HEK293 (cell line): Measurements from ENCODE around the gene HEG1.

Experiments used
- CTCF ChIA-PET: fragments of 350-600 bp; formaldehyde crosslinking; extraction: SDS; loops from one replicate; lab custom pipeline; 2021; ENCODE audit warnings: antibody characterized with exemption; lab: Yijun Ruan, JAX
- POLR2A ChIA-PET: fragments of 300-600 bp; formaldehyde crosslinking; extraction: SDS; loops from one replicate; lab custom pipeline; 2020; ENCODE audit warnings: antibody characterized with exemption, inconsistent platforms; lab: Yijun Ruan, JAX
- H3K27ac ChIP-seq: fragments of 200-500 bp; sonication (Bioruptor generic); 2 replicates; pipeline ENCODE4 v1.5.1; 2014; ENCODE audit warnings: low read depth, low read length, control low read depth, inconsistent platforms; ENCODE audit errors: extremely low read depth
- H3K36me3 ChIP-seq, 2 experiments: fragments of 200-500 bp in 1 of 2; sonication (Bioruptor generic) in 1 of 2; 1 replicate in 1 of 2; 2 replicates in 1 of 2; pipeline ENCODE4 v1.5.1; 2014 to 2017; ENCODE audit warnings: inconsistent platforms in 2 of 2, low read length in 2 of 2; ENCODE audit not compliant: control insufficient read depth in 2 of 2, insufficient read depth in 1 of 2
- H3K4me1 ChIP-seq: fragments of 200-500 bp; sonication (Bioruptor generic); 2 replicates; pipeline ENCODE4 v1.5.1; 2014; ENCODE audit warnings: mild to moderate bottlenecking, low read length, inconsistent platforms; ENCODE audit not compliant: control insufficient read depth, insufficient read depth
- H3K4me3 ChIP-seq: 2 replicates; pipeline ENCODE4 v1.5.1; 2011; ENCODE audit warnings: low read depth, mild to moderate bottlenecking, control low read depth, low read length, moderate library complexity
- H3K9me3 ChIP-seq: fragments of 200-500 bp; sonication (Bioruptor generic); 2 replicates; pipeline ENCODE4 v1.5.1; 2014; ENCODE audit warnings: low read depth, low read length, inconsistent platforms; ENCODE audit not compliant: control insufficient read depth, insufficient read depth
- GLIS2 ChIP-seq: fragments of 450-650 bp; formaldehyde crosslinking; IDR thresholded peaks from 2 replicates; pipeline ENCODE4 v1.5.1; 2016; ENCODE audit warnings: missing biosample characterization, missing genetic modification characterization
- KLF16 ChIP-seq: fragments of 450-650 bp; formaldehyde crosslinking; IDR thresholded peaks from 2 replicates; pipeline ENCODE4 v1.5.1; 2017; ENCODE audit warnings: missing biosample characterization, missing genetic modification characterization
- OSR2 ChIP-seq: fragments of 450-650 bp; formaldehyde crosslinking; IDR thresholded peaks from 2 replicates; pipeline ENCODE4 v1.5.1; 2016; ENCODE audit warnings: missing biosample characterization, missing genetic modification characterization
- OVOL3 ChIP-seq: fragments of 450-650 bp; formaldehyde crosslinking; IDR thresholded peaks from 2 replicates; pipeline ENCODE4 v1.5.1; 2016; ENCODE audit warnings: missing biosample characterization, missing genetic modification characterization
- REST ChIP-seq: fragments of 450-650 bp; formaldehyde crosslinking; IDR thresholded peaks from 2 replicates; pipeline ENCODE4 v1.5.1; 2016; ENCODE audit warnings: missing biosample characterization, missing genetic modification characterization
- YY1 ChIP-seq: fragments of 450-650 bp; formaldehyde crosslinking; IDR thresholded peaks from 2 replicates; pipeline ENCODE4 v1.5.1; 2018; ENCODE audit warnings: missing biosample characterization, missing genetic modification characterization
- ZBTB17 ChIP-seq: fragments of 450-650 bp; formaldehyde crosslinking; IDR thresholded peaks from 2 replicates; pipeline ENCODE4 v1.5.1; 2016; ENCODE audit warnings: missing biosample characterization, missing genetic modification characterization
- ZFP3 ChIP-seq: fragments of 450-650 bp; formaldehyde crosslinking; IDR thresholded peaks from 2 replicates; pipeline ENCODE4 v1.5.1; 2016; ENCODE audit warnings: low read depth, missing biosample characterization, missing genetic modification characterization
- ZFP69B ChIP-seq: fragments of 450-650 bp; formaldehyde crosslinking; IDR thresholded peaks from 2 replicates; pipeline ENCODE4 v1.5.1; 2016; ENCODE audit warnings: missing biosample characterization, missing genetic modification characterization
- ZNF138 ChIP-seq: fragments of 450-650 bp; formaldehyde crosslinking; IDR thresholded peaks from 2 replicates; pipeline ENCODE4 v1.5.1; 2016; ENCODE audit warnings: missing biosample characterization, missing genetic modification characterization, borderline replicate concordance
- ZNF350 ChIP-seq: fragments of 450-650 bp; formaldehyde crosslinking; IDR thresholded peaks from 2 replicates; pipeline ENCODE4 v1.5.0; 2017; ENCODE audit warnings: missing biosample characterization, mild to moderate bottlenecking, missing genetic modification characterization
- ZNF561 ChIP-seq: fragments of 450-650 bp; IDR thresholded peaks from 2 replicates; pipeline ENCODE4 v1.5.1; 2018; ENCODE audit warnings: missing biosample characterization, missing genetic modification characterization, borderline replicate concordance
- ZNF639 ChIP-seq: fragments of 450-650 bp; formaldehyde crosslinking; IDR thresholded peaks from 2 replicates; pipeline ENCODE4 v1.5.1; 2016; ENCODE audit warnings: missing biosample characterization, missing genetic modification characterization
- ZSCAN5A ChIP-seq: fragments of 450-650 bp; formaldehyde crosslinking; IDR thresholded peaks from 2 replicates; pipeline ENCODE4 v1.5.1; 2016; ENCODE audit warnings: missing biosample characterization, missing genetic modification characterization
- TF ChIP-seq, protein P1 (sequence below): fragments of 450-650 bp; formaldehyde crosslinking; IDR thresholded peaks from 2 replicates; pipeline ENCODE4; 2016; ENCODE audit warnings: missing biosample characterization, missing genetic modification characterization

Gene HEG1

GRCh38 chr3:125104639-125105038 lies 48.8 kb upstream of the HEG1 start (continued):
- TF ChIP-seq ZSCAN5A (tag by site-specific recombination), result no peak

- Histone ChIP-seq H3K27ac (no peak overlapping the region), H3K4me1 (no peaks in the 10 kb centered on the region), H3K36me3 (no peaks in the 10 kb centered on the region)
- POLR2A ChIA-PET, result no interaction called here
- CTCF ChIA-PET, result no interaction called here
- TF ChIP-seq ZNF639 (tag by site-specific recombination) (no peak), OSR2 (tag by site-specific recombination) (no peak), OVOL3 (tag by site-specific recombination) (no peak), KLF16 (no peak), ZBTB17 (tag by site-specific recombination) (no peak), ZFP69B (tag by site-specific recombination) (no peak), ZNF561 (tag by site-specific recombination) (no peak), GLIS2 (tag by site-specific recombination) (no peak), YY1 (tag by site-specific recombination) (no peak), ZNF350 (tag by site-specific recombination) (no peak)
- TF ChIP-seq, protein P1, sequence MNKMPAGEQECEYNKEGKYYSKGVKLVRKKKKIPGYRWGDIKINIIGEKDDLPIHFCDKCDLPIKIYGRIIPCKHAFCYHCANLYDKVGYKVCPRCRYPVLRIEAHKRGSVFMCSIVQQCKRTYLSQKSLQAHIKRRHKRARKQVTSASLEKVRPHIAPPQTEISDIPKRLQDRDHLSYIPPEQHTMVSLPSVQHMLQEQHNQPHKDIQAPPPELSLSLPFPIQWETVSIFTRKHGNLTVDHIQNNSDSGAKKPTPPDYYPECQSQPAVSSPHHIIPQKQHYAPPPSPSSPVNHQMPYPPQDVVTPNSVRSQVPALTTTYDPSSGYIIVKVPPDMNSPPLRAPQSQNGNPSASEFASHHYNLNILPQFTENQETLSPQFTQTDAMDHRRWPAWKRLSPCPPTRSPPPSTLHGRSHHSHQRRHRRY (tag by site-specific recombination), result no peak
- TF ChIP-seq, all 188 proteins: peak for 0
- Histone ChIP-seq H3K9me3 (no peaks in the 10 kb centered on the region), H3K4me3 (no peak overlapping the region)
Measured at GRCh38 chr3:125103406-125103805, 47.6 kb upstream of the HEG1 start.

- Histone ChIP-seq H3K36me3 (no peaks in the 10 kb centered on the region), H3K27ac (no peak overlapping the region), H3K9me3 (no peaks in the 10 kb centered on the region), H3K4me3 (no peak overlapping the region), H3K4me1 (no peaks in the 10 kb centered on the region)
- CTCF ChIA-PET, result no interaction called here
- POLR2A ChIA-PET, result no interaction called here
- no peak for TF ChIP-seq ZNF138 (tag by site-specific recombination)
- TF ChIP-seq REST (tag by site-specific recombination), result peak; percentile 70
- no peak for TF ChIP-seq ZFP3 (tag by site-specific recombination)
Measured at GRCh38 chr3:125102470-125102869, 46.7 kb upstream of the HEG1 start.
